ENCODE measurements around the gene ZNF445.

DNA sequence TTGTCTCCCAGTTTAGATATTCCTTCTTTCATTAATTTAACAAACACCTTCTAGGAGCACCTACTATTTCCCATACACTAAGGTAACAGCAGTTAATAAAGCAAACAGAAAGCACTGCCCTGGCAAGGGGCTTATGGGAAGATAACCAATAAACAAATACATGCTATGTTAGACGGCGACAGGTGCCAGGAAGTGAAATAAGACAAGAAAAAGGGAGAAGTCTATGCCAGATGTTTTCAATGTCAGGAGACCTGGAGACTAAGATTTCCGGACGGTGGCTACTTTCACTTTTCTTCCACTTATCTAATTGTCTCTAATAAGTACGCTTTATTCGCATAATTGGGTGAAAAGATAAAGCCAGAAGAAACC lies 32.5 kb upstream of the ZNF445 start:
- TF ChIP-seq, protein P1, sequence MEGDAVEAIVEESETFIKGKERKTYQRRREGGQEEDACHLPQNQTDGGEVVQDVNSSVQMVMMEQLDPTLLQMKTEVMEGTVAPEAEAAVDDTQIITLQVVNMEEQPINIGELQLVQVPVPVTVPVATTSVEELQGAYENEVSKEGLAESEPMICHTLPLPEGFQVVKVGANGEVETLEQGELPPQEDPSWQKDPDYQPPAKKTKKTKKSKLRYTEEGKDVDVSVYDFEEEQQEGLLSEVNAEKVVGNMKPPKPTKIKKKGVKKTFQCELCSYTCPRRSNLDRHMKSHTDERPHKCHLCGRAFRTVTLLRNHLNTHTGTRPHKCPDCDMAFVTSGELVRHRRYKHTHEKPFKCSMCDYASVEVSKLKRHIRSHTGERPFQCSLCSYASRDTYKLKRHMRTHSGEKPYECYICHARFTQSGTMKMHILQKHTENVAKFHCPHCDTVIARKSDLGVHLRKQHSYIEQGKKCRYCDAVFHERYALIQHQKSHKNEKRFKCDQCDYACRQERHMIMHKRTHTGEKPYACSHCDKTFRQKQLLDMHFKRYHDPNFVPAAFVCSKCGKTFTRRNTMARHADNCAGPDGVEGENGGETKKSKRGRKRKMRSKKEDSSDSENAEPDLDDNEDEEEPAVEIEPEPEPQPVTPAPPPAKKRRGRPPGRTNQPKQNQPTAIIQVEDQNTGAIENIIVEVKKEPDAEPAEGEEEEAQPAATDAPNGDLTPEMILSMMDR (IDR thresholded peaks at IDR 0.05): no peak
- TF ChIP-seq POLR2AphosphoS5 (IDR thresholded peaks at IDR 0.05) (no peak), POLR2A (IDR thresholded peaks at IDR 0.05) (no peak)
